Keratinocyte (primary cell): Measurements from ENCODE around the gene TMEM202. TPM values are rescaled to one million over a fixed set of nuclear protein-coding genes. Genes with fewer than 3 reads are reported as not detected.
"Not testable (repeated sequence)": the region's sequence is repeated elsewhere in the genome, so short reads cannot be mapped to it uniquely, and the experiment has no call there.

ENCODE experiments used
- DNase-seq: peaks from one replicate; pipeline ENCODE4 v3.0.0-alpha.2; 2011; ENCODE audit warnings: low read depth, missing footprints, low spot score
- FAIRE-seq: peaks from 2 replicates; lab custom pipeline; 2011; peaks lifted over from hg19 to GRCh38; lab: Jason Lieb, UNC
- H2AFZ ChIP-seq: 2 replicates; pipeline ENCODE4 v1.6.0; 2012; ENCODE audit warnings: low read length, control low read depth, inconsistent platforms; ENCODE audit not compliant: control insufficient read depth
- H3K27ac ChIP-seq: 2 replicates; pipeline ENCODE4 v1.5.1; 2011; ENCODE audit warnings: low read length; ENCODE audit not compliant: control insufficient read depth, insufficient read depth
- H3K27me3 ChIP-seq: 3 replicates; pipeline ENCODE4 v1.6.0; 2011; ENCODE audit warnings: low read length; ENCODE audit not compliant: control insufficient read depth, insufficient read depth; ENCODE audit errors: extremely low read depth
- H3K36me3 ChIP-seq, 2 experiments: 2 replicates in 1 of 2; 3 replicates in 1 of 2; pipeline ENCODE4 v1.5.1; 2011; ENCODE audit warnings: low read length in 2 of 2, mild to moderate bottlenecking in 1 of 2; ENCODE audit not compliant: control insufficient read depth in 2 of 2, insufficient read depth in 2 of 2; ENCODE audit errors: extremely low read depth in 1 of 2
- H3K4me1 ChIP-seq: 3 replicates; pipeline ENCODE4 v1.5.1; 2011; ENCODE audit warnings: low read length; ENCODE audit not compliant: control insufficient read depth, insufficient read depth; ENCODE audit errors: extremely low read depth
- H3K4me2 ChIP-seq: 3 replicates; pipeline ENCODE4 v1.6.0; 2011; ENCODE audit warnings: low read depth, low read length; ENCODE audit not compliant: control insufficient read depth, insufficient read depth; ENCODE audit errors: extremely low read depth
- H3K4me3 ChIP-seq, 3 experiments: fragments of 200-600 bp in 1 of 3; sonication (generic) in 1 of 3; 2 replicates in 2 of 3; 3 replicates in 1 of 3; pipeline ENCODE4 v1.5.1; 2011 to 2016; ENCODE audit warnings: low read length in 3 of 3, mild to moderate bottlenecking in 3 of 3, control low read depth in 2 of 3, inconsistent platforms in 1 of 3, low read depth in 1 of 3, mixed read lengths in 1 of 3, mixed run types in 1 of 3, moderate library complexity in 1 of 3; ENCODE audit not compliant: control insufficient read depth in 2 of 3, insufficient read depth in 2 of 3; ENCODE audit errors: extremely low read depth in 1 of 3
- H3K79me2 ChIP-seq: 2 replicates; pipeline ENCODE4 v1.6.0; 2012; ENCODE audit warnings: low read length; ENCODE audit not compliant: control insufficient read depth, insufficient read depth
- H3K9ac ChIP-seq: 3 replicates; pipeline ENCODE4 v1.6.0; 2011; ENCODE audit warnings: low read length; ENCODE audit not compliant: control insufficient read depth, insufficient read depth; ENCODE audit errors: extremely low read depth
- H3K9me1 ChIP-seq: 3 replicates; pipeline ENCODE4 v1.6.0; 2011; ENCODE audit warnings: low read length; ENCODE audit not compliant: control insufficient read depth, insufficient read depth; ENCODE audit errors: extremely low read depth
- H3K9me3 ChIP-seq: 2 replicates; pipeline ENCODE4 v1.5.1; 2012; ENCODE audit warnings: low read depth, low read length; ENCODE audit not compliant: control insufficient read depth
- H4K20me1 ChIP-seq: 3 replicates; pipeline ENCODE4 v1.6.0; 2011; ENCODE audit warnings: low read length; ENCODE audit not compliant: control insufficient read depth, insufficient read depth; ENCODE audit errors: extremely low read depth
- EZH2 ChIP-seq: IDR thresholded peaks from one replicate; pipeline ENCODE4 v1.6.1; 2012; ENCODE audit warnings: inconsistent platforms, mild to moderate bottlenecking, low read length, moderate library complexity
- dilution Hi-C: fragments of 300-500 bp; cut with MboI; formaldehyde crosslinking; loops from one replicate; pipeline ENCODE4 v1.7.0; 2020; ENCODE audit warnings: low sequenced_read_pairs; ENCODE audit not compliant: extremely low pct_ligation_motif_present
- polyA plus RNA-seq, 5 experiments: library from polyadenylated mRNA; depleted of rRNA in 3 of 5; stranded (reverse) in 3 of 5; stranded (forward) in 1 of 5; unstranded in 1 of 5; fragments of >200 nt; gene quantifications; 1 replicate in 1 of 5; 2 replicates in 3 of 5; 3 replicates in 1 of 5; pipeline versions ENCODE4 v1.2.1 to v1.2.3, GENCODE V29; 2011 to 2012; ENCODE audit warnings: missing spikeins in 2 of 5, low read depth in 1 of 5, low replicate concordance in 1 of 5
- TF ChIP-seq, protein P1 (sequence below), 3 experiments: IDR thresholded peaks in 1 of 3; conservative IDR thresholded peaks in 1 of 3; optimal IDR thresholded peaks in 1 of 3; 2 replicates in 2 of 3; 3 replicates in 1 of 3; pipeline versions ENCODE3 to v1.5.1; 2011; ENCODE audit warnings: low read length in 3 of 3, mild to moderate bottlenecking in 3 of 3, moderate library complexity in 2 of 3, control low read depth in 1 of 3, inconsistent platforms in 1 of 3; ENCODE audit not compliant: insufficient read depth in 2 of 3; ENCODE audit errors: extremely low read depth in 1 of 3

The TMEM202 gene
- polyA plus RNA-seq, 1 donor (not counting 4 experiments of a cell fraction or from before 2014, with no cell fraction given) = not detected

DNA sequence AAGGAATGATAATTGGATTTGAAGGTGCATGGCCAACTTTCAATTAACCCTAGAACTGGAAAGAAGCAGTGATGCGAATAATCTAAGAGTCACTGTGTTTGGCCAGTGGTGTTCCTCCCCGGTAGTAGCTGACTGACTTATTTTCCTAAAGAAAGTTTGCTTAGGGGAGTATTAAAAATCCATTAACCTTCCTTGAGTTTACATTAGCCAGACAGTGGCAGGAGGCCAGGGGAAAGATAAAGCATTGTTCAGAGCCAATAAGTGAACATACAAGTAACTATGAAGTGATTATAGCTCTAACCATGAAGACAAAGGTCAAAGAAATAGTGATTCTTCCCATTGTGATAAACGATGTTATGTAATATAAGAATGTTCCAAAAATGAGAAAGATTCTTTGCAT lies 8.9 kb upstream of the TMEM202 start:
- Histone ChIP-seq H3K9ac (no peak overlapping the region), H3K9me3 (no peaks in the 10 kb centered on the region), H3K27ac (no peak overlapping the region), H3K4me3 (no peak overlapping the region), H3K4me2 (no peak overlapping the region), H4K20me1 (no peaks in the 10 kb centered on the region), H2AFZ (no peak overlapping the region), H3K27me3 (peaks cover 4% of the 10 kb centered on the region), H3K9me1 (no peaks in the 10 kb centered on the region), H3K4me1 (no peaks in the 10 kb centered on the region), H3K36me3 (no peaks in the 10 kb centered on the region), H3K79me2 (no peaks in the 10 kb centered on the region)
- no peak for FAIRE-seq
- no peak for DNase-seq
- dilution Hi-C loops = no loop called here
- TF ChIP-seq, protein P1, sequence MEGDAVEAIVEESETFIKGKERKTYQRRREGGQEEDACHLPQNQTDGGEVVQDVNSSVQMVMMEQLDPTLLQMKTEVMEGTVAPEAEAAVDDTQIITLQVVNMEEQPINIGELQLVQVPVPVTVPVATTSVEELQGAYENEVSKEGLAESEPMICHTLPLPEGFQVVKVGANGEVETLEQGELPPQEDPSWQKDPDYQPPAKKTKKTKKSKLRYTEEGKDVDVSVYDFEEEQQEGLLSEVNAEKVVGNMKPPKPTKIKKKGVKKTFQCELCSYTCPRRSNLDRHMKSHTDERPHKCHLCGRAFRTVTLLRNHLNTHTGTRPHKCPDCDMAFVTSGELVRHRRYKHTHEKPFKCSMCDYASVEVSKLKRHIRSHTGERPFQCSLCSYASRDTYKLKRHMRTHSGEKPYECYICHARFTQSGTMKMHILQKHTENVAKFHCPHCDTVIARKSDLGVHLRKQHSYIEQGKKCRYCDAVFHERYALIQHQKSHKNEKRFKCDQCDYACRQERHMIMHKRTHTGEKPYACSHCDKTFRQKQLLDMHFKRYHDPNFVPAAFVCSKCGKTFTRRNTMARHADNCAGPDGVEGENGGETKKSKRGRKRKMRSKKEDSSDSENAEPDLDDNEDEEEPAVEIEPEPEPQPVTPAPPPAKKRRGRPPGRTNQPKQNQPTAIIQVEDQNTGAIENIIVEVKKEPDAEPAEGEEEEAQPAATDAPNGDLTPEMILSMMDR (optimal IDR thresholded peaks at IDR 0.05 in 1 of 3, IDR thresholded peaks at IDR 0.05 in 1 of 3, conservative IDR thresholded peaks at IDR 0.05 in 1 of 3; ENCODE audit: extremely low read depth in 1 of 3, insufficient read depth in 2 of 3, low read length in 3 of 3) = no peak

DNA sequence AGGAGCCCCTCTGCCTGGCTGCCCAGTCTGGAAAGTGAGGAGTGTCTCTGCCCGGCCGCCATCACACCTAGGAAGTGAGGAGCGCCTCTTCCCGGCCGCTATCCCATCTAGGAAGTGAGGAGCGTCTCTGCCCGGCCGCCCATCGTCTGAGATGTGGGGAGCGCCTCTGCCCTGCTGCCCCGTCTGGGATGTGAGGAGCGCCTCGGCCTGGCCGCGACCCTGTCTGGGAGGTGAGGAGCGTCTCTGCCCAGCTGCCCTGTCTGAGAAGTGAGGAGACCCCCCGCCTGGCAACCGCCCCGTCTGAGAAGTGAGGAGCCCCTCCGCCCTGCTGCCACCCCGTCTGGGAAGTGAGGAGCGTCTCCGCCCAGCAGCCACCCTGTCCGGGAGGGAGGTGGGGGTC lies 1.8 kb upstream of the TMEM202 start:
- FAIRE-seq, DNase-seq, H3K9me3 ChIP-seq, H3K4me1 ChIP-seq, H3K9ac ChIP-seq, H3K4me3 ChIP-seq, H3K79me2 ChIP-seq, dilution Hi-C loops, H3K9me1 ChIP-seq, H3K36me3 ChIP-seq, H4K20me1 ChIP-seq, H3K27ac ChIP-seq, H2AFZ ChIP-seq, H3K27me3 ChIP-seq, H3K4me2 ChIP-seq: not testable (repeated sequence)

DNA sequence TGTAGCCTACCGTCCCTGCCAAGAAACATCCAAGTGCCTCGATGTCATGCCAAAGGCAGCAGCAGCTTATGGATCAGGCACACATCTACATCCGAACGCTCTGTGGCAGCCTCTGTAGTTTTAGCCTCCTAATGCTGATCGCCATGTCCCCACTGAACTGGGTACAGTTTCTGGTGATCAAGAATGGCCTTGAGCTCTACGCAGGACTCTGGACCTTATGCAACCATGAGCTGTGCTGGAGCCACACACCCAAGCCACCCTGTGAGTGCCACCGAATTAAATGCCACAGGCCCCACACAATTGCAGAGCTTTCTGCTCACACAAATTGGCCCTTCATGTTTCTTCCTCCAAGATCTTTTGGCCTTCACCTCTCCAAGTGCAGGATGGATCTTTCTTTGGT lies 543 bp downstream of the TMEM202 start:
- Histone ChIP-seq H2AFZ (no peak overlapping the region), H3K4me2 (no peak overlapping the region), H3K9me1 (no peaks in the 10 kb centered on the region), H4K20me1 (no peaks in the 10 kb centered on the region), H3K4me3 (no peak overlapping the region), H3K27me3 (no peaks in the 10 kb centered on the region), H3K9me3 (no peaks in the 10 kb centered on the region), H3K36me3 (no peaks in the 10 kb centered on the region), H3K4me1 (no peaks in the 10 kb centered on the region), H3K27ac (no peak overlapping the region), H3K9ac (no peak overlapping the region), H3K79me2 (no peaks in the 10 kb centered on the region)
- DNase-seq (no peak), FAIRE-seq (no peak)
- dilution Hi-C loops = no loop called here
- TF ChIP-seq, protein P1 (optimal IDR thresholded peaks at IDR 0.05 in 1 of 3, IDR thresholded peaks at IDR 0.05 in 1 of 3, conservative IDR thresholded peaks at IDR 0.05 in 1 of 3; ENCODE audit: extremely low read depth in 1 of 3, insufficient read depth in 2 of 3, low read length in 3 of 3) = no peak
- no peak for TF ChIP-seq EZH2
